Brain microvascular endothelial cell (primary cell): Measurements from ENCODE around the gene ZWINT.

ENCODE experiments used
- DNase-seq: peaks from one replicate; pipeline ENCODE4 v3.0.0-alpha.2; 2020
- H3K27ac ChIP-seq: fragments of 250-450 bp; sonication (Bioruptor Pico); 2 replicates; pipeline ENCODE4 v1.5.1; 2020; ENCODE audit warnings: mild to moderate bottlenecking, moderate library complexity
- H3K27me3 ChIP-seq: fragments of 250-450 bp; sonication (Bioruptor Pico); replicated peaks from 2 replicates; pipeline ENCODE4 v1.5.1; 2020; ENCODE audit warnings: mild to moderate bottlenecking
- H3K36me3 ChIP-seq: fragments of 250-450 bp; sonication (Bioruptor Pico); replicated peaks from 2 replicates; pipeline ENCODE4 v1.5.1; 2020; ENCODE audit warnings: mild to moderate bottlenecking
- H3K4me3 ChIP-seq: 2 replicates; pipeline ENCODE4 v1.5.1; 2011; ENCODE audit warnings: low read depth, mild to moderate bottlenecking, control low read depth, low read length, moderate library complexity
- CTCF ChIP-seq: IDR thresholded peaks from 2 replicates; pipeline ENCODE4 v1.5.1; 2011; ENCODE audit warnings: low read depth, mild to moderate bottlenecking, moderate library complexity, low read length, control low read depth, inconsistent platforms; ENCODE audit errors: missing control alignments
- in situ Hi-C: cut with HindIII; loops from 2 replicates; pipeline ENCODE4 v1.10.0; 2017; ENCODE audit warnings: low sequenced_read_pairs, low pct_ligation_motif_present

The ZWINT gene

GRCh38 chr10:56316603-56317002 lies 44.5 kb downstream of the ZWINT start:
- Histone ChIP-seq H3K27ac (no peak overlapping the region), H3K27me3 (no peaks in the 10 kb centered on the region), H3K4me3 (no peak overlapping the region), H3K36me3 (no peaks in the 10 kb centered on the region)
- DNase-seq, result no peak
- TF ChIP-seq CTCF, result no peak
- in situ Hi-C loops, result no loop called here
